GM18867 (cell line): ENCODE results near the gene AGER.
"Not testable (repeated sequence)": the region's sequence is repeated elsewhere in the genome, so short reads cannot be mapped to it uniquely, and the experiment has no call there.

Experiments used
- ATAC-seq: cut with Tn5 transposase; IDR thresholded peaks from one replicate; pipeline ENCODE4 v1.9.1; 2021; ENCODE audit warnings: mild to moderate bottlenecking, moderate library complexity; ENCODE audit not compliant: unreplicated experiment

AGER gene

DNA sequence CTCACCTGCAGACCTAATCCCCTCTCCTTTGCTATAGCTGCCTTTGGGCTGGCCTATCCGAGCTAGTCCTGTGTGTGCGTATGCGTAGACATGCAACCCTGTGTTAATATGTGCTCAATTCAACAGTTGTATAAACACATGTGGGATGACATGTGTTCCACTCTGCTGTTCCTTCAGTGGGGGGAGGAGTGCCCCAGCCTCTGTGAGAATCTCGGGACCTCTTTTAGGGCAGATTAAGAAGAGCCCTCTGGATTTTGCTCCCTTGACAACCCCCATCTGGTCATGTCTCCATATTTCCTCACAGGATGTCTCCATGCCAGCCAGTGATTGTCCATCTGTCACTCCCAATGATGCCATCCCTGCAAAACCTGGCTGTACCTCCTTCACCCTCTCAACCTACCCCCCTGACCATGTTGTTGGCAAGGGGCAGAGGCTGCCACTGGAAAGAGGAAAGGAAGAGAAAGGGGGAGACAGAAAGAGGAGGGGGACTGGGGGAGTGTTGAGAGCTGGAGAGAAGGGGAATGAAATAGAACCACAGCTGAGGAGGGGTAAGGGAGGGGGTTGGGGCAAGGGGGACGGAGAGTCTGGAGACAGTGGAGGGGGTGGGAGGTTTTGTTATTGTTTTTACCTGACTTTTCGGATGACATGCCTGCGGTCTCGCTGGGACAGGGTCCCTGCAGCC is 32.7 kb downstream of the AGER start:
- ATAC-seq, result no peak

GRCh38 chr6:32149932-32150870 is 33.9 kb downstream of the AGER start:
- no peak for ATAC-seq

GRCh38 chr6:32149092-32149755 is 34.8 kb downstream of the AGER start:
- ATAC-seq, result no peak

DNA sequence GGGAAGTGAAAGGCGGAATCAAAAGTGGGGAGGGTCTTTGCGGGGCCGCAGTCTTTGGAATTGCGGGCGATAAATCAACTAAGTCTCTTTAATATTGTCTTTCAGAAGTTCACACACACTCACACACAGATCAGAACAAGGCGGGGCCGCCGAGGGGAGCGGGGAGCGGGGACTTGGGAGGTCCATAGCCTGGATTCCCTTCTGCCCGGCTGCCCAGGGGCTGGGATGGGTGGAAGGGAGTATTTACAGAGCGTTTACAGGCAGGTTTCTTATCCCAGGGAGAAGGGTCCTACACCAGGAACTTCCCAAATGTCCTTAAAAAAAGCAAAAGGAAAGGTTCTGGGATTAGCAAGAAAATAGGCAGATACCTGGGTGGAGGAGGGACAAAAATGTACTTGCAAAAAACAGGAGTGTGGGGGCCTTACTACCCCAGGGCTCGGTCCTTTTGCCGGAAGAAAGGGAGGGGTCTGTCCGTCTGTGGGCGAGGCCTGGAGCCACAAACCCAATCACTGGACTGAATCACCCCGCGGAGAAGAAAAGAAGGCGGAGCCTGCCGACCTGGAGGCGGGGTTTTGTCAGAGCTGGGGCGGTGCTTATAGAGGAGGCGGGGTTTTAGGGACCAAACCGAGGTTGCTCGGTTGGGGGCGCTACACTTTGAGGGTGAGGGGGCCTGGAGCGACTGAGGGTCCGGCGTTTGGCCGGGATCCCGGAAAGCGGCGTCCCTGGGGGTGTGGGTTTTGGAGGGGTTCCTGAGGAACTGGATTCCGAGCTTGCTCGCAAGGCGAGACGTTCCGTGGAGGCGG is 35.6 kb downstream of the AGER start:
- ATAC-seq, result no peak

DNA sequence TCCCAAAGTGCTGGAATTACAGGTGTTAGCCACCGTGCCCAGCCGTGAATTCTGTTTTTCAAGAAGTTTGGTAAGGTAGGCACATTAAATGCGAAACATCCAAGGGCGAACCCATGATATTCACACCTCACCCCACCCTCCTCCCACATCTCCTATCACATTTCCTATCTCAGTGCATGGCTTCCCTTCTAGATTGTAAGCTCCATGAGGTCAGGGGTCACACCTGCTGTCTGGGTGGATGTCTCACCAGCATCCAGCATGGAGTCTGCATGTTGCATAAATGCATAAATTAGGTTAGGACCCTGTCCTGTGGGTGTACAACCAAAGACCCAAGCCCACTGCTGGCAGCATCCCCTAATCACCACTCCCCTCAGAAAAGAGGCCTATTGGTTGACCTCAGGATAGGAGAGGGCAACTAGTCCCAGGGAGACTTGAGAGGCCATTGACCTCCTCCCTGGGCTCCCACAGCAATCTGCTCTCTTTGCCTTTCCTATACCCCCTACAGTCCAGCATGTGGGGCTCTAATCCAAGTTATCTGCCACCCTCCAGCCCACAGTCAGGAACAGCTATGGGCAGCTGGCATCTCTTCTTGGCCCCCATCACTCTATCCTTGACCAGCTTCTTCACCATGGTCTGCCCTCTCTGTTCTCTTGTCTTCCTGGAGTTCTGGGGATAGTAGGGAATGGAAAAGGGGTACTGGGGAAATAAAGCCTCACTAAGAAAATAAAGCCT is 36.5 kb downstream of the AGER start:
- ATAC-seq, result no peak

GRCh38 chr6:32146687-32147086 is 37.4 kb downstream of the AGER start:
- ATAC-seq, result no peak

DNA sequence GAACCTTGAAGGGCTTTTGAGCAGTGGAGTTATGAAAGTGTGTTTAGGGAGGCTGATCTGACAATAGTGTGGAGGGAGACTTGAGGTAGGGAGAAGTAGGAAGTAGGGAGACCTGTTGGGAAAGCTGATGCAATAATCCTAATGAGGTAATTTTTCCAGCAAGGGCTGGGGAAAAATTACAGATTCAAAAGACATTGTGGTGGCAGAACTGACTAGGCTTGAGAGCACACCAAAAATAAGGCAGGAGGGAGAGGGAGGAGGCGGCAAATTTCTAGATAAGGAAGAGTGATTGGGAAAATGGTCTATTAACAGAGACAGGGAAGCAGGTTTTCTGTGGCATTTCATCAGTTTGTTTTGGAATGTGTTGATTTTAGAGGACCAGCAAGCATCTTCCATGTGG is 37.8 kb downstream of the AGER start:
- ATAC-seq, result no peak

- ATAC-seq, result not testable (repeated sequence)
Measured at GRCh38 chr6:32144238-32144637, 39.8 kb downstream of the AGER start.

DNA sequence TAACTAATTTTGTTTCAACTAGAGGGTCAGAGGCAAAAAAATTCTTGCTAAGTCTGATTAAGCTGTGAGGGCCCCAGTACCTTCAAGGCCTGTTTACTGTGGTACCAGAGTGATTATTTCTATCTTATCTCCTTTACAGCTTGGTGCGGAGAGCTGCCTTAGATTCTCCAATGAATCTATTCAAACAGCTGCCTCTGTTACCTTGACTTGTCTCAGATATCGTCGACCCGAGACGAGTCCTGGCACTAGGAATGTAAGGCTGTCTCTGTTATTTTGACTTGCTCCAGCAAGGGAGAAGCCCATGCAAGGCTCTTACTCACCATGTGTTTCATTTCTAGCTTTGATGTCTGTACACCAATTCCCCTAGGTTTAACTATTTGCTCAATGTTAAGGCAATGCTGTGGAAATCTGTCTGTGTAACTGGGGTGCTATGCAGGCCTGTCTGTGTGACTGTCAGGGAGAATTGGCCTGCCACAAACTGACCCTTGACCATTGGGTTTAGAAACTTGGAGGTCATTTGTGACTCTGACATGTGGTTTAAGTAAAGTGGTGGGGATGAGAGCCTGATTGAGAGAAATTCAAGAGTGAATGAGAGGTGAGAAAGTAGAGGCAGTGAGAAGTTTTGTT is 43.5 kb downstream of the AGER start:
- ATAC-seq, result no peak

DNA sequence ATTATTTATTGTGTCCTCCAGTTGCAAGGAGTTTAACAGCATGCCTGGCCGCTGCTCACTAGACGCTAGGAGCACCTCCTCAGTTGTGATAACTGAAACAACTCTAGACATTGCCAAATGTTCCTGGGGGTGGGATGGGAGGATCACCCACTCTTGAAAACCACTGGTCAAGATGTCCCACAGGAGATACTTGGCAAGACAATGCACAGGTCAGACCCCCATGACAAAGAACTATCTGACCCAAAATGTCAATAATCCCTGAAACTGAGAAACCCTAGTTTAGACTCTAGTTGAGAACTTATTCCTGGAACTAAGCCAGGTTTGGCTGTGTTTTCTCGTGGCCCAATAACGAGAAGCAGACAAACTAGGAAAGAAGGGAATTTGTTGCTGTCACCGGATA is 44.5 kb downstream of the AGER start:
- no peak for ATAC-seq

DNA sequence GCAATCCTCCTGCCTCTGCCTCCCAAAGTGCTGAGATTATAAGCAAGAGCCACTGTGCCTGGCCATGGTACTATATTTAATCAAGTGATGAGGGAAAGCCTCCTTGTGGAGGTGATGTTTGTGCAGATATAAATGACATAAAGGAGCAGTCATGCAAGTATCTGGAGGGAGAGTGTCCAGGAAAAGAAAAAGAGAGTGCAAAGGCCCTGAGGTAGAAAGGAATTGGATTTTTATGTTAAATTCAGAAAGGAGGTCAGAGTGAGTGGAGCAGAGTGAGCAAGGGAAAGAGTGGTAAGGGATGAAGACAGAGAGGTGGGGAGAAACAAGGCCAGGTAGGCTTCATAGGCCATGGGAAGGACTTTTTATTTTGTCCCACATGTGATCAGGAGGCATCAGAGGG is 46.6 kb downstream of the AGER start:
- no peak for ATAC-seq

- no peak for ATAC-seq
Measured at GRCh38 chr6:32133786-32134185, 50.3 kb downstream of the AGER start.

GRCh38 chr6:32132110-32132509 is 51.9 kb downstream of the AGER start:
- ATAC-seq, result no peak

DNA sequence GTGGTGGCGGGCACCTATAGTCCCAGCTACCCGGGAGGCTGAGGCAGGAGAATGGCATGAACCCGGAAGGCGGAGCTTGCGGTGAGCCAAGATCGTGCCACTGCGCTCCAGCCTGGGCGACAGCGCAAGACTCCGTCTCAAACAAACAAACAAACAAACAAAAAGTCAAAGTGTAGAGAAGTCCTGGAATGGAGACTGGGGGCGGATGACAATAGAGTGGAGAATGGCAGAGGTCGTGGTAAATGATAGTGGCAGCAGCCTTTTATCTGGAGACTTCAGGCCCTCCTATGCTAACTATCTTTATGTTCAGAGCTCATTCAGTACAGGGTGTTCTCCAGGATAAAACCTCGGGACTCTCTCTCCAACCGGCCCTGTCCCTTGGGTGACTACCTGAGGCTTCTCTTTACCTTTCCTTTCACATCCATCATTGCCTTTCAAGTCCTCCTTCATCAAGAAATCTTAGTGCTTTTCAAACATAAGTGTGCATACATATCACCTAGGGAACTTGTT is 52.6 kb downstream of the AGER start:
- no peak for ATAC-seq
